Measurements from ENCODE around the gene AFF3. TPM values are rescaled to one million over a fixed set of nuclear protein-coding genes. Genes with fewer than 3 reads are reported as not detected.

Gene AFF3
- total RNA-seq, 3 donors from 2014 or later = 4.2 to 56.6 (median 5.2) TPM

DNA sequence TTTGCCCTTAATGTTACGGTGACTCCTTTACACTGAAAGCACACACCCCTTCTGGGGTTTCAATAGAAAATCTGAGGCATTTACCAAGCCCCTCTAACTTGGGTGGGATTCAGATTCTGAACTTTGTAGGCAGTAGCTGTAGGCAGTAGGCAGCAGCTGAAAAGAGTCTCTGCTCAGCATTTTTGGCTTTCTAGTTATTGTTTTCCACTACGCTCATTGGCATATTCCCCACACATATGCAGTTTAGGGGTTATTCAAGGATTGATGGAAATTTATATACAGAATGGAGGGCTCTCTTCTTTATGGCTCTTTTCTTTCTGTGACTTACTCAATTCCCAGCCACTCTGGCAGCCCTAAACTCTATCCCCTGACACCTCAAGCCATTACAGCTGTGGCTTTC lies 419.9 kb downstream of the AFF3 start:
- intact Hi-C loops (cut with DNase I, micrococcal nuclease) = no loop called here
- DNase-seq = no peak
- no peak for ATAC-seq
- H3K4me3 ChIP-seq = no peak overlapping the region
- H3K4me1 ChIP-seq (ENCODE audit: low read depth) = no peaks in the 10 kb centered on the region
- H3K9me3 ChIP-seq = no peaks in the 10 kb centered on the region
- no peaks in the 10 kb centered on the region for H3K36me3 ChIP-seq (ENCODE audit: low read depth)
- TF ChIP-seq, protein P1, sequence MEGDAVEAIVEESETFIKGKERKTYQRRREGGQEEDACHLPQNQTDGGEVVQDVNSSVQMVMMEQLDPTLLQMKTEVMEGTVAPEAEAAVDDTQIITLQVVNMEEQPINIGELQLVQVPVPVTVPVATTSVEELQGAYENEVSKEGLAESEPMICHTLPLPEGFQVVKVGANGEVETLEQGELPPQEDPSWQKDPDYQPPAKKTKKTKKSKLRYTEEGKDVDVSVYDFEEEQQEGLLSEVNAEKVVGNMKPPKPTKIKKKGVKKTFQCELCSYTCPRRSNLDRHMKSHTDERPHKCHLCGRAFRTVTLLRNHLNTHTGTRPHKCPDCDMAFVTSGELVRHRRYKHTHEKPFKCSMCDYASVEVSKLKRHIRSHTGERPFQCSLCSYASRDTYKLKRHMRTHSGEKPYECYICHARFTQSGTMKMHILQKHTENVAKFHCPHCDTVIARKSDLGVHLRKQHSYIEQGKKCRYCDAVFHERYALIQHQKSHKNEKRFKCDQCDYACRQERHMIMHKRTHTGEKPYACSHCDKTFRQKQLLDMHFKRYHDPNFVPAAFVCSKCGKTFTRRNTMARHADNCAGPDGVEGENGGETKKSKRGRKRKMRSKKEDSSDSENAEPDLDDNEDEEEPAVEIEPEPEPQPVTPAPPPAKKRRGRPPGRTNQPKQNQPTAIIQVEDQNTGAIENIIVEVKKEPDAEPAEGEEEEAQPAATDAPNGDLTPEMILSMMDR (IDR thresholded peaks at IDR 0.05) = no peak

DNA sequence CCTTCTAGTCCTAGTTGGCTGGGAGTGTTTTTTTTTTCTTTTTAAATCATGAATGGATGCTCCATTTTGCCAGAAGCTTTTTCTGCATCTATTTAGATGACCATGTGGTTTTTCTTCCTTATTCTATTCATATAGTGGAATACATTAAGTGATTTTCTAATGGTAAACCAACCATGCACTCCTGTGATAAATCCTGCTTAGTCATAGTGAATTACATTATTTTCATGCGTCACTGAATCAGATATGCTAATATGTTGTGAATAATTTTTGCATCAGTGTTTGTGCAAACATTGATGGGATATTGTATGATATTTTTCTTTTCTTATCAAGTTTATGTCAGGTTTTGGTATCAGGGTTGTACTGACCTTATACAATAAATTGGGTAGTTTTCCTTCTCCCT lies 423.3 kb downstream of the AFF3 start:
- intact Hi-C loops (cut with DNase I, micrococcal nuclease) = no loop called here
- no peaks in the 10 kb centered on the region for H3K36me3 ChIP-seq (ENCODE audit: low read depth)
- TF ChIP-seq, protein P1 (IDR thresholded peaks at IDR 0.05) = no peak
- ATAC-seq (no peak), DNase-seq (no peak)
- H3K4me3 ChIP-seq = no peak overlapping the region
- H3K9me3 ChIP-seq = no peaks in the 10 kb centered on the region
- no peaks in the 10 kb centered on the region for H3K4me1 ChIP-seq (ENCODE audit: low read depth)

DNA sequence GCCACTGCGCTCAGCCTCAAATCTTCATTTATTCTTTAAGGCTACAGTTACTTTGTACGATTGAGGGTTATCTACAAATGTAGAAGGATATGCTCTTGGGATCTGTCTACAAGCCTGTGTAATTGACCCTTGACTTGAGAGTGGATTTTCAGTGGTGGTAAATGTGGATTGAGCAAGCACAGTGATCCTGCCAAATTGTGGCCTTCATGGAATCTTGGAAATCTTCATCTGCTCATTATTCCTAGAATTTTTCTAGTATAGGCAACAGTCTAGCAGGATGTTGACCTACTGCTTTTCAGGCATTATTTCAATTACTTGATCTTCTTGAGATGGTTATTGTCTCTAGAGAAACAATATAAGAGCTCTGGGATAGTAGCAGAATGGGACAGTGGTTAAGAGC lies 426.4 kb downstream of the AFF3 start:
- ATAC-seq (no peak), DNase-seq (no peak)
- H3K36me3 ChIP-seq (ENCODE audit: low read depth) = no peaks in the 10 kb centered on the region
- intact Hi-C loops (cut with DNase I, micrococcal nuclease) = no loop called here
- H3K4me1 ChIP-seq (ENCODE audit: low read depth) = no peaks in the 10 kb centered on the region
- no peak overlapping the region for H3K4me3 ChIP-seq
- no peaks in the 10 kb centered on the region for H3K9me3 ChIP-seq
- TF ChIP-seq, protein P1 (IDR thresholded peaks at IDR 0.05) = no peak

DNA sequence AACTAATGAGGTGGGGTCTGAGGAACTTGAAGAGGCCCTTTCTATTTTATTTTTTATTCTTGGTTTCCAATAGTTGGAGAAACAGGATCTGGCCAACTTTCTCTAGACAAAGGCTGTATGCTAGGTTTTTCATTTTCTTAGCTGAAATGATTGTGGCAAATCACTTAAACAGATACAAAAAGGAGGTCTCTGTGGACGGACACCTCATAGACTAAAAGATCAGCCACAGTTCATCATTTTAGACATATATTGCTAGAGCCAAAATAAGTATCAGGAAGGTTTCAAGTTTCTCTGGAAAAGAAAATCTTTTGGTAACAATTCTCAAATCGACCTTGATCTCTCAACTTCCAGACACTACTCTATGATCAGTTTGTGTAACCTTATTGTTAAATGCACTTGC lies 428.0 kb downstream of the AFF3 start:
- Histone ChIP-seq H3K9me3 (no peaks in the 10 kb centered on the region), H3K4me1 (ENCODE audit: low read depth) (no peaks in the 10 kb centered on the region), H3K4me3 (no peak overlapping the region), H3K36me3 (ENCODE audit: low read depth) (no peaks in the 10 kb centered on the region)
- DNase-seq = no peak
- no peak for ATAC-seq
- intact Hi-C loops (cut with DNase I, micrococcal nuclease) = no loop called here
- TF ChIP-seq, protein P1 (IDR thresholded peaks at IDR 0.05) = no peak

DNA sequence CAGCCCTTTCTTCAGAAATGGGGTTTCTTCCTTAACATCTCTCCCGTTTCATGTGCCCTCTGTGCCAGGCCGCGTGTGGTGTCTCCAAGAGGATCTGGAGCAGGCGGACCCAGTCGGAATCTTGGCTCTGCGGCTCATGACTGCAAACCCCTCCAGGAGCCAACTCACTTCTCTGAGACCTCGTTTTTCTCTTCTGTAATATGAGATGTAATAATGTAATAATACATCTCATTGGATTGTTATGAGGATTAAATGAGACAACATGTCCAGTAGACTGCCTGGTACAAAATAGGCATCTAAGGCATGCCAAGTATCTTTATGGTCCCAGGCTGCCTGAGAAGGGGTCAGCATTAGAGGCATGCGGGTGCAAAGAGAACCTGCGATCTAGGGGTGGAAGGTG lies 431.2 kb downstream of the AFF3 start:
- Histone ChIP-seq H3K4me3 (no peak overlapping the region), H3K4me1 (ENCODE audit: low read depth) (no peaks in the 10 kb centered on the region), H3K36me3 (ENCODE audit: low read depth) (no peaks in the 10 kb centered on the region), H3K9me3 (no peaks in the 10 kb centered on the region)
- TF ChIP-seq, protein P1 (IDR thresholded peaks at IDR 0.05) = no peak
- intact Hi-C loops (cut with DNase I, micrococcal nuclease) = no loop called here
- ATAC-seq (no peak), DNase-seq (no peak)

DNA sequence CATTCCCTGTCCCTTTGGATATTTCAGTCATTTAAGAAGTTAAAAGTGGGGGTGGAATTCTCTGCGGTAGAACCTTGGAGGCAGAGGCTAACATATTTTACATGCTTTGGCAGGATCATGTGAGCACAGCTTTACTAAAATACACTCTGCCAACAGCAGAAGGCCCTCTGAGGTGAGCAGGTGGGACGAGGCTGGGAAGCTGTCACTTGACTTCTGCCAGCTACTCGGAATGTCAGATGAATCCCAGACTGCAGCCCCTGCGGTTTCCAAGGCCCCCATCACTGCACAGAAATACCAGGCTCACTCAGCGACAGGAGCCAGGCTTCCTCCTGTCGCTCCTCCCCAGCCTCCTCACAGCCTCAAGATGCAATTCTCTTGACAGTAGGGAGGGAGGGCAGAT lies 431.7 kb downstream of the AFF3 start:
- Histone ChIP-seq H3K9me3 (no peaks in the 10 kb centered on the region), H3K36me3 (ENCODE audit: low read depth) (no peaks in the 10 kb centered on the region), H3K4me3 (no peak overlapping the region), H3K4me1 (ENCODE audit: low read depth) (no peaks in the 10 kb centered on the region)
- ATAC-seq = no peak
- TF ChIP-seq, protein P1 (IDR thresholded peaks at IDR 0.05) = no peak
- intact Hi-C loops (cut with DNase I, micrococcal nuclease) = no loop called here
- no peak for DNase-seq
